Lower leg skin (tissue), 4 donors: ENCODE data around the gene PLK5. TPM values are rescaled to one million over a fixed set of nuclear protein-coding genes. Genes with fewer than 3 reads are reported as not detected.

Experiments used
- DNase-seq, 2 donors: peaks; one replicate each; pipeline ENCODE4 v3.0.0-alpha.2; 2019; ENCODE audit warnings: low spot score in 2 of 2
- H3K4me3 ChIP-seq: fragments of 200-600 bp; sonication (generic); 2 replicates; pipeline ENCODE4 v1.5.1; 2017; ENCODE audit warnings: mild to moderate bottlenecking, low read depth; ENCODE audit not compliant: poor library complexity, severe bottlenecking
- CTCF ChIP-seq, 3 donors: fragments of 450-650 bp; IDR thresholded peaks; one replicate each; pipeline ENCODE4 v1.5.1; 2016; ENCODE audit warnings: antibody characterized with exemption in 3 of 3, mild to moderate bottlenecking in 3 of 3, moderate library complexity in 2 of 3
- POLR2A ChIP-seq, 2 donors: fragments of 450-650 bp; IDR thresholded peaks; one replicate each; pipeline ENCODE4 v1.6.1; 2016 to 2017; ENCODE audit warnings: antibody characterized with exemption in 2 of 2, mild to moderate bottlenecking in 1 of 2, moderate library complexity in 1 of 2
- WGBS, 2 donors: methylation state at CpG; one replicate each; pipeline ENCODE4 v1.1.5; 2018; 5-methylcytosine and 5-hydroxymethylcytosine counted together
- intact Hi-C: fragments of 100-400 bp; cut with DNase I; formaldehyde crosslinking; loops from one replicate; pipeline ENCODE4 v1.15.0; 2023; ENCODE audit warnings: low total_unique reads
- total RNA-seq, 4 donors: library from RNA; depleted of rRNA; stranded (reverse); fragments of >200 nt; gene quantifications; one replicate each; pipeline ENCODE4 v1.1.0, GENCODE V29; 2016

PLK5 gene
- total RNA-seq, 4 donors from 2014 or later: 0.23 to 0.84 TPM; not detected in 2

DNA sequence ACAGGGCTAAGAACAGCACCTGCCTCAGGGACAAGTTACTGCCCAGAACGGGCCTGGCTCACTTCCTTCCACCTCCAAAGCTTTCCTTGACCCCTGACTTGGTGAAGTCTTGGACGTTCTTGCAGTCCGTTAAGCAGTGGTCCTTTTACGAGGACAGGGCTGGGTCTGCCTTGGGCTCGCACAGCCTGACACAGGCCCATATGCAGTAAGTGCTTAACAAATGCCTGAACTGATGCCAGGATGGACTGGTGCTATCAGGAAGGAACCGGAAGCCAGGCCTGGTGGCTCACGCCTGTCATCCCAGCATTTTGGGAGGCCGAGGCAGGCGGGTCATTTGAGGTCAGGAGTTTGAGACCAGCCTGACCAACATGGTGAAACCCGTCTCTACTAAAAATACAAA is 1.8 kb upstream of the PLK5 start:
- DNase-seq: no peak
- TF ChIP-seq POLR2A (IDR thresholded peaks at IDR 0.05): no peak
- TF ChIP-seq CTCF (IDR thresholded peaks at IDR 0.05): no peak
- no peak overlapping the region for H3K4me3 ChIP-seq
- 78 to 81% methylated on average over 10 of the region's 10 CpGs for WGBS, 2 donors
- intact Hi-C loops: no loop called here

DNA sequence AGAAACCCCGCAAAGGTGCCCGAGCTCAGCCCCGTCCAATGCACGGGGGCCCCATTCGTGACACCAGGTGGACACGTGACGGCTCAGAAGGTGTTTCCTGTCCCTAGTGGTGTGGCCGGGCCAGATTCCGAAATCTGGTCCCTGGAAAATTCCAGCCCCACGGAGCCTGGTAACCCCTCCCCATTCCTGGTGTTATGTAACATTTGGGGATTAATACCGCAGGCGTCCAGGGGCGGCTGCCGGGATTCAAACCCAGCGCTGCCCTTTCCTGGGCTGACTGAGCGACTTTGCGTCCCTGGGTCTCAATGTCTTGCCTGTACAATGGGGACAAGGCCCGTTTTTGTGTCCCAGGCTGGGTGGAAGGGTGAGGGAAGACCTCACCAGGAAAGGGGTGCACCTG is 1.0 kb upstream of the PLK5 start:
- WGBS, 2 donors: 62 to 72% methylated on average over 18 of the region's 18 CpGs

DNA sequence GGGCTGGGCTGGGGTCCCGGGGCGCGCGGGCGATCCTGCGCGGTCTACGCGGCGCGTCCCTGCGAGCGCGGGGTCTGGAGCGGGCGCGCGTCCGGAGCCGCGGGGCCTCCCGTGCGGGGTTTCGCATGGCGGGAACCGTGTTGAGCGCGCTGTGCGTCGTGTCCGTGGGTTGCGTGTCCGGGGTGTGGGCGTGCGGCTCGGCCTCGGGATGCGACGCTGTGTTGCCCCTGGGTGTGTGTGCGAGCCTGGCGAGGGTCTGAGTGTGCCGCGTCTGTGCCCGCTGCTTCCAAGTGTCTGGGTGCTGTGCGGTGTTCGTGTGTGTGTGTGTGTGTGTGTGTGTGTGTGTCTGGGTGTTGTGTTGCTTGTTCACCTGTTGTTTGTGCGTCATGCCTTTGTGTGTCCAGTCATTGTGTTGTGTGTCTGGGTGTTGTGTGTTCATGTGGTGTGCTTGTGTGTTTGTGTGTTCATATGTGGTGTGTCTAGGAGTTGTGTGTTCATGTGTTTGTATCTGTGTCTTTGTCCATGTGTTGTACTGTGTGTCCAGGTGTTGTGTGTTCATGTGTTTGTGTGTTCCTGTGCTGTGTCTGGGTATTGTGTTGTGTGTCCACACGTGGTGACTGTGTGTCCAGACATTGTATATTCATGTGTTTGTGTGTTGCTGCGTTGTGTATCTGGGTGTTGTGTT is 552 bp downstream of the PLK5 start:
- TF ChIP-seq POLR2A (IDR thresholded peaks at IDR 0.05) (no peak), CTCF (IDR thresholded peaks at IDR 0.05) (no peak)
- intact Hi-C loops: no loop called here
- 7 to 10% methylated on average over 34 to 36 of the region's 49 CpGs for WGBS, 2 donors
- DNase-seq: no peak
- no peak overlapping the region for H3K4me3 ChIP-seq

More for the DNA sequence above, 1.0 kb upstream of the PLK5 start:
- intact Hi-C loops: no loop called here
- no peak for DNase-seq
- no peak for TF ChIP-seq POLR2A (IDR thresholded peaks at IDR 0.05)
- TF ChIP-seq CTCF (IDR thresholded peaks at IDR 0.05): no peak
- no peak overlapping the region for H3K4me3 ChIP-seq

DNA sequence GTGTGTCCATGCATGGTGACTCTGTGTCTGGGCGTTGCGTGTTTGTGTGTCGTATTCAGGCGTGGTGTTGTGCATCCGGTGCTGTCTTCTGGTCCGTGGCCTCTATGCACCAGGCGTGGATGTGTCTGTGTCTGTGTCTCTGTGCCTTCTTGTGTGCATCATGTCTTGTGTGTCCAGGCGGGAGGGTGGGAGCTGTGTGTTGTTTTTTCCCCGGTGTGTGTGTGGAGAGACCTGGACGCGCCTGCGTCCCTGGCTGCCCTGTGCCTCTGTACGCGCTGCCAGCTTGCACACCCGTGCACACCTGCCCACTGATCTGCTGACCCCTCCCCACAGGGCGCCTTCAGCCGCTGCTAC is 1.1 kb downstream of the PLK5 start:
- TF ChIP-seq CTCF (IDR thresholded peaks at IDR 0.05) (no peak), POLR2A (IDR thresholded peaks at IDR 0.05) (no peak)
- intact Hi-C loops: no loop called here
- DNase-seq: no peak
- WGBS, 2 donors: 51 to 60% methylated on average over 17 of the region's 17 CpGs
- no peak overlapping the region for H3K4me3 ChIP-seq

DNA sequence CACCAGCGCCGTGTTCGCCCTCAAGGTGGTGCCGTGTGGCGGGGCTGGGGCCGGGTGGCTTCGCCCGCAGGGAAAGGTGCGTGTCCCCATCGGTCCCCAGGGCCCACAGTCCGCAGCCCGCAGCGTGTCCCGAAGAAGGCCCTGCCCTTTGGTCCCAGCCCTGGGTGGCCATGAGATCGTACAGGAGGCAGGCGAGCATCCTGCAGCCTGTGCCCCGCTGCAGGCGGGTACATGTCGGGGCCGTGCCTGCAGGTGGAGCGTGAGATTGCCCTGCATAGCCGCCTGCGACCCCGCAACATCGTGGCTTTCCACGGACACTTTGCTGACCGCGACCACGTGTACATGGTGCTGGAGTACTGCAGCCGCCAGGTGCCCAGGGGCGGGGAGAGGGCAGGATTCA is 1.5 kb downstream of the PLK5 start:
- intact Hi-C loops: no loop called here
- H3K4me3 ChIP-seq: no peak overlapping the region
- WGBS, 2 donors: 47 to 73% methylated on average over 9 to 27 of the region's 31 CpGs
- DNase-seq: no peak
- TF ChIP-seq CTCF (IDR thresholded peaks at IDR 0.05): no peak
- no peak for TF ChIP-seq POLR2A (IDR thresholded peaks at IDR 0.05)
